Caki2 (cell line): ENCODE results near the gene WNT2. TPM values are rescaled to one million over a fixed set of nuclear protein-coding genes. Genes with fewer than 3 reads are reported as not detected.

Source experiments
- DNase-seq: peaks from one replicate; pipeline ENCODE4 v3.0.0-alpha.2; 2015; ENCODE audit warnings: low read depth
- in situ Hi-C: cut with HindIII; loops from 2 replicates; pipeline ENCODE4 v1.10.0; 2016; ENCODE audit warnings: low sequenced_read_pairs, low pct_unique_long_range_greater_than_20kb, mixed read lengths
- total RNA-seq: library from RNA; depleted of rRNA; stranded (reverse); fragments of >200 nt; shearing (Covaris generic); gene quantifications from 2 replicates; pipeline ENCODE4 v1.2.3, GENCODE V29; 2014; ENCODE audit warnings: low replicate concordance; rRNA removed

The WNT2 gene
- total RNA-seq, 1 experiment from 2014 or later: not detected

GRCh38 chr7:117237646-117238045, 85.2 kb downstream of the WNT2 start:
- in situ Hi-C loops: no loop called here
- DNase-seq: no peak

- in situ Hi-C loops: no loop called here
- no peak for DNase-seq
Observed at GRCh38 chr7:117231047-117231359, 91.9 kb downstream of the WNT2 start.

GRCh38 chr7:117230276-117231046, 92.4 kb downstream of the WNT2 start:
- DNase-seq: no peak
- in situ Hi-C loops: no loop called here

GRCh38 chr7:117229350-117229749, 93.5 kb downstream of the WNT2 start:
- in situ Hi-C loops: no loop called here
- DNase-seq: no peak

GRCh38 chr7:117227091-117227490, 95.8 kb downstream of the WNT2 start:
- in situ Hi-C loops: no loop called here

GRCh38 chr7:117225536-117225935, 97.3 kb downstream of the WNT2 start:
- no peak for DNase-seq
- in situ Hi-C loops: no loop called here

More at GRCh38 chr7:117227091-117227490, 95.8 kb downstream of the WNT2 start:
- no peak for DNase-seq

Other genes starting within 250 kb of the WNT2 start
- gene ASZ1, start 104.4 kb upstream of the WNT2 start, total RNA-seq: not detected in 2 replicates
- not detected in 2 replicates for gene CFTR, start 157.0 kb upstream of the WNT2 start, total RNA-seq